Epithelial cell of proximal tubule (primary cell): ENCODE results near the gene ATRX. TPM values are rescaled to one million over a fixed set of nuclear protein-coding genes. Genes with fewer than 3 reads are reported as not detected.
"Not testable (repeated sequence)": the region's sequence is repeated elsewhere in the genome, so short reads cannot be mapped to it uniquely, and the experiment has no call there.

Source experiments
- DNase-seq: peaks from one replicate; pipeline ENCODE4 v3.0.0-alpha.2; 2011; ENCODE audit warnings: low read depth
- H3K4me3 ChIP-seq: 2 replicates; pipeline ENCODE4 v1.5.1; 2011; ENCODE audit warnings: low read depth, mild to moderate bottlenecking, low read length
- total RNA-seq: library from RNA; depleted of rRNA; stranded (reverse); fragments of >200 nt; gene quantifications from 2 replicates; pipeline ENCODE4 v1.2.3, GENCODE V29; 2015
- TF ChIP-seq, protein P1 (sequence below): conservative IDR thresholded peaks from 2 replicates; pipeline ENCODE4 v1.5.1; 2012; ENCODE audit warnings: low read depth, mild to moderate bottlenecking, low read length

The ATRX gene
- total RNA-seq, 1 donor from 2014 or later = 32.2 TPM

DNA sequence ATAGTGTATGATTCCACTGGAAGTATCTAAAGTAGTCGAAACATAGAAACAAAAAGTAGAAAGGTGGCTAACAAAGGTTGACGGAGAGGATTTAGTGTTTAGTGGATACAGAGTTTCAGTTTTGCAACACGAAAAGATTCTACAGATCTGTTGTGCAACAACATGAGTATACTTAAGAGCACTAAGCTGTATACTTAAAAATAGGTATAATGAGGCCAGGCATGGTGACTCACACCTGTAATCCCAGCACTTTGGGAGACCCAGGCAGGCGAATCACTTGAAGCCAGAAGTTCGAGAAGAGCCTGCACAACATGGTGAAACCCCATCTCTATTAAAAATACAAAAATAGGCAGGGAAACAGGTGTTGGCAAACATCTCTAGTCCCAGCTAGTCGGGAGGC is 7.9 kb upstream of the ATRX start:
- H3K4me3 ChIP-seq = no peak overlapping the region
- TF ChIP-seq, protein P1, sequence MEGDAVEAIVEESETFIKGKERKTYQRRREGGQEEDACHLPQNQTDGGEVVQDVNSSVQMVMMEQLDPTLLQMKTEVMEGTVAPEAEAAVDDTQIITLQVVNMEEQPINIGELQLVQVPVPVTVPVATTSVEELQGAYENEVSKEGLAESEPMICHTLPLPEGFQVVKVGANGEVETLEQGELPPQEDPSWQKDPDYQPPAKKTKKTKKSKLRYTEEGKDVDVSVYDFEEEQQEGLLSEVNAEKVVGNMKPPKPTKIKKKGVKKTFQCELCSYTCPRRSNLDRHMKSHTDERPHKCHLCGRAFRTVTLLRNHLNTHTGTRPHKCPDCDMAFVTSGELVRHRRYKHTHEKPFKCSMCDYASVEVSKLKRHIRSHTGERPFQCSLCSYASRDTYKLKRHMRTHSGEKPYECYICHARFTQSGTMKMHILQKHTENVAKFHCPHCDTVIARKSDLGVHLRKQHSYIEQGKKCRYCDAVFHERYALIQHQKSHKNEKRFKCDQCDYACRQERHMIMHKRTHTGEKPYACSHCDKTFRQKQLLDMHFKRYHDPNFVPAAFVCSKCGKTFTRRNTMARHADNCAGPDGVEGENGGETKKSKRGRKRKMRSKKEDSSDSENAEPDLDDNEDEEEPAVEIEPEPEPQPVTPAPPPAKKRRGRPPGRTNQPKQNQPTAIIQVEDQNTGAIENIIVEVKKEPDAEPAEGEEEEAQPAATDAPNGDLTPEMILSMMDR = no peak
- DNase-seq = no peak

DNA sequence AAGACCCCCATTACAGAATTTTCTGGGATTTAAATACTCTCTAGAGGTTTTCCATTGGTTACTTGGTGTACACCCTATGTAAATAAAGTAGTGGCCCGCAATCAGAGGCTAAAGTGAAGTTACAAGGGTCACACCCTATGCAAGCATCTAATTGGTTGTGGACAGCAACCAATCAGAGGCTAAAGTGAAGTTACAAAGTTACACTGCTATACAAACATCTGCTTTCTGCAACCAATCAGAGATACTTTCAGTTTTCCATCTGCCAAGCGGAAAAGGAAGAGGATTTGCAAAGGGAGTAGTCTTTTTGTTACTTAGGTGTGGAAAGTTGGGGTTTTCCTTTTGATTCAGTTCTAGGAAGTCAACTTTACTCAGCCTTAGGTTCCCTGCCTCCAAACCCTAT is 2.0 kb upstream of the ATRX start:
- no peak for DNase-seq
- H3K4me3 ChIP-seq = peak overlapping the region; percentile 31
- TF ChIP-seq, protein P1 = no peak

DNA sequence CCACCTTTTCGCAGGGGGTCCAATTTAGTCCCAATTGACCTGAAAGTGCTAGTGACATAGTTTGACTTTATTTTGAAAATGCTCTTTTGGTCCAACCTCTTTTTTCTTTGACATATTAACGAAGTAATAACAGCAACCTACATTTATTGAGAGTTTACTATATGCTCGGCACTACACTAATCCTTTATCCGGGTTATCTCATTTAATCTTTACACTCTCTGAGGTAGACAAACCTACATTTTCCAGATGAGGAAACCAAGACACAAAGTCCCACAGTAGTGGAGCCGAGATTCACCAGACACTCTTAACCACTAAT is 307 bp upstream of the ATRX start:
- DNase-seq = no peak
- peak overlapping the region; percentile 72 for H3K4me3 ChIP-seq
- TF ChIP-seq, protein P1 = no peak

DNA sequence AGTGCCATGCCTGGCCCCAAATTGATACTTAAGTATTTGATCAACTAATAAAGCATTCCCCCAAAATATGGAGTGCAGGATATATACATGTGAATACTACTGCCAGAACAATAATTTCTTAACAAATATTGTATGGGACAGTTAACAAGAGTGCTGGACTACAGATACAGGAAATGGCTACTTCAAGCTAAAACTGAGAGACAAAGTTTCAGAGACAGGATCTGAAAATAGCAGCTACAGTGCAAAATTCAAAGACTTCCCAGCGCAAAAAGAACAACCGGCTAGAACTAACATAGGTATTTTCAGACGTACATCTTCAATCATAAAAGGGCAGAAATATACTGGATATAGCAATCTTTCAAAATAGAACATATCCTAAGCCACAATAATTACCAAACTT is 6.3 kb downstream of the ATRX start:
- no peak for DNase-seq
- TF ChIP-seq, protein P1 = no peak
- H3K4me3 ChIP-seq = no peak overlapping the region

DNA sequence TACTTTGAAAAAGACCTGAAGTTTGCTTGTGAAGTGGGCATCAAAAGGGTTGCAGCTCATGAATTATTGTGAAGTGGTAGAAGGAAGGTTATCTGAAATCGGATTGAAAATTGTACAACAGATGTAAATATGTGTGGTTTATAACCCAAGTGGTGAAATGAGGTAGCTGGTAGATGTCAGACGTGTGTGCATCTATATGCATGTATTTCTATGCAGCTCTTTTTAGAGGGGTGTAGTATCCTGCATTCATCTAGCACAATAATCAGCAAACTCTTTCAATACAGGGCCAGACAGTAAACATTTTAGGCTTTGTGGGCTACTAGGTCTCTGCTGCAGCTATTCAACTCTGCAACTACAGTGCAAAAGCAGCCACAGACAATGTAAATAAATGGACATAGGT is 9.4 kb downstream of the ATRX start:
- no peak overlapping the region for H3K4me3 ChIP-seq
- TF ChIP-seq, protein P1 = no peak
- no peak for DNase-seq

DNA sequence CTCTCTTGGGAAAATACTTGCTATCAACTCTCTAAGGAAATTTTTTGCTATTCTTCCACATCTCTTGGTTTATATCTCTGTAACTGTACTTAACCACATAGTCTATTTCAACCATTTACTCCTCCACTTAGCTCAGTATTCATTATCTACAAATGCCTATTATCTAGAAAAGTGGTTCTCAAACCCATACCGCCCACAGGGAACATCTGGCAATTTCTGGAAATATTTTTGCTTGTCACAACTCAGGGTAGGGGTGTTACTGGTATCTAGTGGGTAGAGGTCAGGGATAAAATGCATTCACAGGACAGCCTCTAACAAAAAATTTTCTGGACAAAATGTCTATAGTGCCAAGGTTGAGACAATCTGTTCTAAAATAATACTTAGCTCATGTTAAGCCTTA is 14.4 kb downstream of the ATRX start:
- no peak overlapping the region for H3K4me3 ChIP-seq
- TF ChIP-seq, protein P1 = no peak
- no peak for DNase-seq

DNA sequence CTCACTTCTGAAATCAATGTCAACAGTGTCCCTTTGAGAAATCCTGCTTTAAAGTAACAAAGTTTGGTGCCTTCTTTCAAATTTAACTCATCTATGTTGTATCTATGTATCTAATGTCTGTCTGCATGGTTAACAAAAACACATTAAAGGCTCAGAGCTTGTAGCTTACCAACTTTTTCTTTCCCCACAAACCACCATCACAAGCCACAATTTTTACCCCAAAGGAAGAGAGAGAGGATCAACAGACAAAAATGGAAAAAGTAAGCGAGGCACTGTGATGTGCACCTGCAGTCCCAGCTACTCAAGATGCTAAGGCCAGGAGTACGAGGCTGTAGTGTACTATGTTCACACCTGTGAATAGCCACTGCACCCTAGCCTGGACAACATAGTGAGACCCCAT is 17.2 kb downstream of the ATRX start:
- no peak overlapping the region for H3K4me3 ChIP-seq

DNA sequence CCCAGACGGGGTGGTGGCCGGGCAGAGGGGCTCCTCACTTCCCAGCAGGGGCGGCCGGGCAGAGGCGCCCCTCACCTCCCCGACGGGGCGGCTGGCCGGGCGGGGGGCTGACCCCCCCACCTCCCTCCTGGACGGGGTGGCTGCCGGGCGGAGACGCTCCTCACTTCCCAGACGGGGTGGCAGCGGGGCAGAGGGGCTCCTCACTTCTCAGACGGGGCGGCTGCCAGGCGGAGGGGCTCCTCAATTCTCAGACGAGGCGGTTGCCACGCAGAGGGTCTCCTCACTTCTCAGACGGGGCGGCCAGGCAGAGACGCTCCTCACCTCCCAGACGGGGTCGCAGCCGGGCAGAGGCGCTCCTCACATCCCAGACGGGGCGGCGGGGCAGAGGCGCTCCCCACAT is 19.8 kb downstream of the ATRX start:
- DNase-seq, H3K4me3 ChIP-seq: not testable (repeated sequence)

More for the DNA sequence above, 17.2 kb downstream of the ATRX start:
- TF ChIP-seq, protein P1 = no peak
- DNase-seq = no peak
